GM12872 (cell line): ENCODE results near the gene LIMS1.

ENCODE experiments used
- CTCF ChIP-seq: IDR thresholded peaks from 3 replicates; pipeline ENCODE4 v1.5.1; 2011; ENCODE audit warnings: low read depth, mild to moderate bottlenecking, low read length, moderate library complexity; ENCODE audit not compliant: insufficient read depth

LIMS1 gene

GRCh38 chr2:108586631-108587030 lies 52.4 kb downstream of the LIMS1 start:
- TF ChIP-seq CTCF: no peak

GRCh38 chr2:108587621-108588020 lies 53.4 kb downstream of the LIMS1 start:
- TF ChIP-seq CTCF: no peak

GRCh38 chr2:108588070-108588668 lies 53.9 kb downstream of the LIMS1 start:
- TF ChIP-seq CTCF: no peak

GRCh38 chr2:108589372-108589771 lies 55.1 kb downstream of the LIMS1 start:
- no peak for TF ChIP-seq CTCF

- TF ChIP-seq CTCF: no peak
These were observed 55.5 kb downstream of the LIMS1 start for GRCh38 chr2:108589781-108590180.

- no peak for TF ChIP-seq CTCF
These were observed 56.9 kb downstream of the LIMS1 start for GRCh38 chr2:108591163-108591562.

- 0 out of 3 replicates have a peak, but pooled peaks have one; percentile 8 for TF ChIP-seq CTCF
These were observed 59.4 kb downstream of the LIMS1 start for GRCh38 chr2:108593547-108594098.
